H1 (cell line): ENCODE measurements around the gene ST8SIA5. TPM values are rescaled to one million over a fixed set of nuclear protein-coding genes. Genes with fewer than 3 reads are reported as not detected.

Experiments used
- CTCF ChIA-PET: fragments of 300-600 bp; sonication (Branson Sonifier 250); formaldehyde crosslinking; loops from one replicate; lab custom pipeline; 2021; ENCODE audit not compliant: partially characterized antibody; lab: Charles Lee
- POLR2A ChIA-PET: fragments of 300-600 bp; sonication (Branson Sonifier 250); formaldehyde crosslinking; loops from one replicate; lab custom pipeline; 2021; ENCODE audit warnings: inconsistent platforms; ENCODE audit not compliant: partially characterized antibody; lab: Charles Lee
- DNase-seq, 2 experiments: peaks; one replicate each; pipeline versions ENCODE4 v3.0.0 to v3.0.0-alpha.2; 2010 to 2022; ENCODE audit warnings: low spot score in 2 of 2, low read depth in 1 of 2, mixed read lengths in 1 of 2
- FAIRE-seq: peaks from 2 replicates; lab custom pipeline; 2011; peaks lifted over from hg19 to GRCh38; lab: Jason Lieb, UNC
- H2AFZ ChIP-seq: 2 replicates; pipeline ENCODE4 v1.8.1; 2012; ENCODE audit warnings: low read length, inconsistent platforms
- H2AK5ac ChIP-seq: 2 replicates; pipeline ENCODE4 v1.6.1; 2013; ENCODE audit warnings: low read depth, low read length
- H2BK120ac ChIP-seq: replicated peaks from 2 replicates; pipeline ENCODE3; 2013; ENCODE audit warnings: low read depth, low read length, inconsistent platforms
- H2BK12ac ChIP-seq: 2 replicates; pipeline ENCODE4 v1.6.1; 2013; ENCODE audit warnings: low read depth, low read length
- H2BK15ac ChIP-seq: 2 replicates; pipeline ENCODE4 v1.6.1; 2013; ENCODE audit warnings: low read length
- H2BK20ac ChIP-seq: 2 replicates; pipeline ENCODE4 v1.6.1; 2013; ENCODE audit warnings: low read length
- H2BK5ac ChIP-seq: 2 replicates; pipeline ENCODE4 v1.6.1; 2013; ENCODE audit warnings: low read depth, low read length
- H3K14ac ChIP-seq: 2 replicates; pipeline ENCODE4 v1.6.1; 2013; ENCODE audit warnings: inconsistent platforms; ENCODE audit not compliant: insufficient read length
- H3K18ac ChIP-seq: 2 replicates; pipeline ENCODE4 v1.6.1; 2013; ENCODE audit warnings: low read length; ENCODE audit errors: extremely low read depth
- H3K23ac ChIP-seq: 2 replicates; pipeline ENCODE4 v1.6.1; 2013; ENCODE audit warnings: inconsistent platforms; ENCODE audit not compliant: insufficient read length
- H3K23me2 ChIP-seq: 2 replicates; pipeline ENCODE4 v1.6.1; 2013; ENCODE audit warnings: low read depth, low read length
- H3K27ac ChIP-seq: 2 replicates; pipeline ENCODE4 v1.6.1; 2011; ENCODE audit warnings: low read depth, low read length, inconsistent platforms
- H3K27me3 ChIP-seq, 4 experiments: replicated peaks in 1 of 4; 1 replicate in 1 of 4; 2 replicates in 3 of 4; pipeline versions ENCODE4 v1.6.1 to v1.8.1; 2011 to 2013; ENCODE audit warnings: low read length in 3 of 4, mild to moderate bottlenecking in 3 of 4, inconsistent platforms in 2 of 4, mixed read lengths in 2 of 4, moderate library complexity in 1 of 4; ENCODE audit not compliant: control insufficient read depth in 3 of 4, insufficient read depth in 3 of 4; ENCODE audit errors: extremely low read depth in 1 of 4
- H3K36me3 ChIP-seq, 4 experiments: 2 replicates each; pipeline versions ENCODE4 v1.6.1 to v1.8.1; 2011 to 2013; ENCODE audit warnings: mild to moderate bottlenecking in 4 of 4, low read length in 3 of 4, moderate library complexity in 2 of 4, control low read depth in 1 of 4, inconsistent platforms in 1 of 4; ENCODE audit not compliant: insufficient read depth in 4 of 4, control insufficient read depth in 2 of 4
- H3K4ac ChIP-seq: replicated peaks from 2 replicates; pipeline ENCODE3; 2013; ENCODE audit warnings: low read length, low read depth, mixed read lengths, inconsistent platforms; ENCODE audit not compliant: insufficient read length
- H3K4me1 ChIP-seq, 4 experiments: replicated peaks in 1 of 4; 1 replicate in 1 of 4; 2 replicates in 3 of 4; pipeline versions ENCODE4 v1.6.1 to v1.8.1; 2011 to 2013; ENCODE audit warnings: low read length in 3 of 4, inconsistent platforms in 2 of 4, mixed read lengths in 1 of 4; ENCODE audit not compliant: insufficient read depth in 4 of 4, control insufficient read depth in 3 of 4
- H3K4me2 ChIP-seq, 2 experiments: 2 replicates each; pipeline versions ENCODE4 v1.6.1 to v1.8.1; 2011 to 2013; ENCODE audit warnings: low read depth in 2 of 2, low read length in 2 of 2, control low read depth in 1 of 2, inconsistent platforms in 1 of 2, mild to moderate bottlenecking in 1 of 2; ENCODE audit not compliant: insufficient read depth in 1 of 2
- H3K4me3 ChIP-seq, 4 experiments: fragments of 200-600, 300-600 bp in 1 of 4; sonication (generic), shearing (Covaris generic), sonication (Bioruptor Twin) in 1 of 4; 2 replicates each; pipeline versions ENCODE4 v1.5.1 to v1.8.1; 2011 to 2016; ENCODE audit warnings: low read length in 4 of 4, low read depth in 3 of 4, control low read depth in 2 of 4, inconsistent platforms in 2 of 4, mild to moderate bottlenecking in 2 of 4, mixed read lengths in 1 of 4, moderate library complexity in 1 of 4; ENCODE audit not compliant: insufficient read depth in 2 of 4; ENCODE audit errors: extremely low read depth in 1 of 4
- H3K56ac ChIP-seq: replicated peaks from 2 replicates; pipeline ENCODE3; 2013; ENCODE audit warnings: low read depth, mild to moderate bottlenecking, mixed read lengths, low read length, inconsistent platforms; ENCODE audit not compliant: insufficient read length
- H3K79me1 ChIP-seq: 2 replicates; pipeline ENCODE4 v1.6.1; 2013; ENCODE audit warnings: low read depth, low read length, control low read depth
- H3K79me2 ChIP-seq, 2 experiments: 2 replicates each; pipeline versions ENCODE4 v1.6.1 to v1.8.1; 2012 to 2013; ENCODE audit warnings: low read length in 2 of 2, mild to moderate bottlenecking in 2 of 2, inconsistent platforms in 1 of 2; ENCODE audit not compliant: insufficient read depth in 2 of 2, control insufficient read depth in 1 of 2
- H3K9ac ChIP-seq, 4 experiments: replicated peaks in 1 of 4; 1 replicate in 1 of 4; 2 replicates in 3 of 4; pipeline versions ENCODE4 v1.6.1 to v1.8.1; 2011 to 2013; ENCODE audit warnings: low read depth in 3 of 4, low read length in 3 of 4, control low read depth in 2 of 4, mild to moderate bottlenecking in 2 of 4, moderate library complexity in 2 of 4, inconsistent platforms in 1 of 4; ENCODE audit errors: extremely low read depth in 1 of 4
- H3K9me3 ChIP-seq, 2 experiments: 2 replicates each; pipeline versions ENCODE4 v1.6.1 to v1.8.1; 2012 to 2013; ENCODE audit warnings: mild to moderate bottlenecking in 2 of 2, moderate library complexity in 2 of 2, control low read depth in 1 of 2, inconsistent platforms in 1 of 2, low read depth in 1 of 2, low read length in 1 of 2, mixed read lengths in 1 of 2; ENCODE audit not compliant: insufficient read depth in 2 of 2
- H4K20me1 ChIP-seq, 2 experiments: replicated peaks in 1 of 2; 2 replicates each; pipeline versions ENCODE3 to v1.8.1; 2011 to 2013; ENCODE audit warnings: inconsistent platforms in 2 of 2, low read length in 2 of 2, mild to moderate bottlenecking in 1 of 2; ENCODE audit not compliant: insufficient read depth in 2 of 2, control insufficient read depth in 1 of 2
- H4K5ac ChIP-seq: 2 replicates; pipeline ENCODE4 v1.6.1; 2013; ENCODE audit warnings: low read length, low read depth, mixed read lengths, inconsistent platforms; ENCODE audit not compliant: insufficient read length
- H4K8ac ChIP-seq: 2 replicates; pipeline ENCODE4 v1.8.0; 2013; ENCODE audit warnings: mild to moderate bottlenecking, moderate library complexity, low read length, inconsistent platforms; ENCODE audit not compliant: insufficient read depth; ENCODE audit errors: extremely low read depth
- H4K91ac ChIP-seq: replicated peaks from 2 replicates; pipeline ENCODE3; 2013; ENCODE audit warnings: low read length, mixed read lengths, inconsistent platforms; ENCODE audit not compliant: insufficient read length
- JUN ChIP-seq: IDR thresholded peaks from 2 replicates; pipeline ENCODE4 v1.6.1; 2011; ENCODE audit warnings: low read depth, mild to moderate bottlenecking, improper control_type of control experiment, low read length
- KDM4A ChIP-seq: IDR thresholded peaks from one replicate; pipeline ENCODE4 v1.7.1; 2012; ENCODE audit warnings: low read depth, mild to moderate bottlenecking, moderate library complexity, low read length, inconsistent platforms; ENCODE audit not compliant: severe bottlenecking
- WGBS, 2 experiments: shearing (Covaris generic) in 1 of 2; methylation state at CpG; one replicate each; pipeline versions ENCODE4 v1.1.6 to v1.1.7; 2013 to 2015; ENCODE audit warnings: low lambda C conversion rate in 2 of 2, mixed read lengths in 2 of 2, inconsistent platforms in 1 of 2, low coverage in 1 of 2, missing lambda C conversion rate in 1 of 2; ENCODE audit not compliant: insufficient replicate concordance in 2 of 2, insufficient coverage in 1 of 2, insufficient read length in 1 of 2; ENCODE audit errors: extremely low coverage in 1 of 2, missing lambda C conversion rate in 1 of 2; 5-methylcytosine and 5-hydroxymethylcytosine counted together
- polyA plus RNA-seq, 7 experiments: library from polyadenylated mRNA; depleted of rRNA in 3 of 7; stranded (reverse) in 5 of 7; unstranded in 2 of 7; fragments of >200 nt in 5 of 7; fragments of 200-250 nt in 2 of 7; gene quantifications; 1 replicate in 5 of 7; 2 replicates in 1 of 7; 4 replicates in 1 of 7; pipeline versions ENCODE4 v1.2.1 to v1.2.3, GENCODE V29; 2011 to 2013; ENCODE audit warnings: missing spikeins in 2 of 7, mixed read lengths in 2 of 7
- total RNA-seq: library from RNA; stranded (reverse); fragmentation: NEBNext Ultra II Directional; extraction: Animal tissue kit (Norgen Biotek cat#: 25700); gene quantifications from 2 replicates; pipeline ENCODE4 v1.2.1, GENCODE V29; 2021

The ST8SIA5 gene
- total and polyA plus RNA-seq, 2 of the 8 experiments (the other 6 are each of a cell fraction or from before 2014, with no cell fraction given) = 2.4 to 6.3 TPM

DNA sequence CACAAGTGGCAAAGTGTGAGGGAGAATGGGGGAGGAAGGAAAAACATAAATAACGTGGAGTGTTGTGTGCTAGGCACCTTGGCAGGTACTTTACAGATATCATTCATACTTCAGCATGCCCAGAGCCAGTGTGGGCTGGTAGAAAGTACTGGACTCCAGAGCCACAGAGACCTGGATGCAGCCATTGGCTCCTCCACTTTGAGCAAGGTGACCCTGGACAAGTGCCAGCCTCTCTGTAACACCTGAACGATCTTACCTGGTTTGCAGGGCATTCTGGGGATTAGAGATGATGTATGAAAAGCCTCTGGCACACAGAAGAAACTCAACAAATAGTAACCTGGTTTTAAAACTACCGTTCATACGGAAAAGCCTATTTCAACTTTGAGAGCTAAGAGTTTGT, 106.2 kb downstream of the ST8SIA5 start:
- Histone ChIP-seq H3K4me2 (no peak overlapping the region), H2BK12ac (no peak overlapping the region), H4K5ac (no peak overlapping the region), H3K23me2 (no peaks in the 10 kb centered on the region), H3K23ac (no peak overlapping the region), H4K8ac (no peak overlapping the region), H3K9ac (no peak overlapping the region), H3K27ac (no peak overlapping the region), H3K56ac (no peak overlapping the region), H3K36me3 (no peaks in the 10 kb centered on the region), H4K20me1 (no peaks in the 10 kb centered on the region), H2AFZ (no peak overlapping the region), H3K4ac (no peak overlapping the region), H3K4me3 (no peak overlapping the region), H2AK5ac (no peak overlapping the region), H2BK5ac (no peak overlapping the region), H3K4me1 (no peaks in the 10 kb centered on the region; a peak in 1 of 7 replicates), H2BK120ac (no peak overlapping the region), H2BK20ac (no peak overlapping the region), H3K79me1 (no peaks in the 10 kb centered on the region), H2BK15ac (no peak overlapping the region), H3K79me2 (no peaks in the 10 kb centered on the region), H3K27me3 (no peaks in the 10 kb centered on the region), H4K91ac (no peak overlapping the region), H3K14ac (no peak overlapping the region), H3K18ac (no peak overlapping the region), H3K9me3 (no peaks in the 10 kb centered on the region)
- FAIRE-seq (no peak), DNase-seq (no peak)
- ChIA-PET CTCF (interaction anchor here (0.6 to 1.1 kb wide), 5 partner anchors 13 to 195 kb away, joined by 3 to 5 read pairs (median 3); no protein-coding TSS in a partner anchor), POLR2A (no interaction called here)
- TF ChIP-seq JUN = no peak
- no peak for TF ChIP-seq KDM4A
- WGBS, 2 experiments = 79% methylated on average over 4 of the region's 4 CpGs; no CpG with 5 or more reads in 1 of the 2 experiments
